GM23338 (cell line): Measurements from ENCODE around the gene AK9. TPM values are rescaled to one million over a fixed set of nuclear protein-coding genes. Genes with fewer than 3 reads are reported as not detected.

Experiments used
- ATAC-seq: fragments of 200-7000 bp; cut with Tn5 transposase; 3 replicates; pipeline ENCODE4 v1.9.1; 2020
- DNase-seq: peaks from one replicate; pipeline ENCODE4 v3.0.0-alpha.2; 2015; ENCODE audit warnings: low spot score
- H2AFZ ChIP-seq: fragments of 200-600 bp; sonication (generic); 2 replicates; pipeline ENCODE4 v1.8.0; 2016; ENCODE audit warnings: antibody characterized with exemption, mild to moderate bottlenecking, moderate library complexity
- H3F3A ChIP-seq: fragments of 200-600 bp; sonication (generic); replicated peaks from 2 replicates; pipeline ENCODE4 v1.8.0; 2017; ENCODE audit warnings: antibody characterized with exemption, mixed run types, low read depth
- H3K27ac ChIP-seq: fragments of 200-600 bp; sonication (generic); 2 replicates; pipeline ENCODE4 v1.6.1; 2016; ENCODE audit warnings: low read depth
- H3K27me3 ChIP-seq: fragments of 200-600 bp; sonication (generic); 2 replicates; pipeline ENCODE4 v1.8.0; 2016; ENCODE audit warnings: mild to moderate bottlenecking, mixed run types, moderate library complexity; ENCODE audit not compliant: insufficient read depth
- H3K36me3 ChIP-seq: fragments of 200-600 bp; sonication (generic); 2 replicates; pipeline ENCODE4 v1.8.0; 2016; ENCODE audit warnings: mild to moderate bottlenecking; ENCODE audit not compliant: insufficient read depth
- H3K4me1 ChIP-seq: fragments of 200-600 bp; sonication (generic); 2 replicates; pipeline ENCODE4 v1.8.0; 2016; ENCODE audit warnings: mild to moderate bottlenecking, moderate library complexity; ENCODE audit not compliant: insufficient read depth
- H3K4me2 ChIP-seq: fragments of 200-600 bp; sonication (generic); 2 replicates; pipeline ENCODE4 v1.7.1; 2017; ENCODE audit warnings: mixed run types
- H3K4me3 ChIP-seq: fragments of 200-600 bp; sonication (generic); 2 replicates; pipeline ENCODE4 v1.6.1; 2016; ENCODE audit warnings: mixed run types
- H3K79me2 ChIP-seq: fragments of 200-600 bp; sonication (generic); replicated peaks from 2 replicates; pipeline ENCODE4 v1.8.0; 2017; ENCODE audit warnings: mild to moderate bottlenecking; ENCODE audit not compliant: insufficient read depth
- H3K9me2 ChIP-seq: fragments of 200-600 bp; sonication (generic); 2 replicates; pipeline ENCODE4 v1.8.0; 2017; ENCODE audit not compliant: insufficient read depth
- H4K20me1 ChIP-seq: fragments of 200-600 bp; sonication (generic); replicated peaks from 2 replicates; pipeline ENCODE4 v1.8.0; 2017; ENCODE audit warnings: mild to moderate bottlenecking; ENCODE audit not compliant: insufficient read depth
- H3K27ac Mint-ChIP-seq: 2 replicates; pipeline ENCODE4 v1.8.0; 2020; ENCODE audit warnings: inconsistent platforms, mild to moderate bottlenecking, moderate library complexity, mixed read lengths
- H3K27me3 Mint-ChIP-seq: 3 replicates; pipeline ENCODE4 v1.8.0; 2022; ENCODE audit warnings: low read depth, mild to moderate bottlenecking, moderate library complexity, mixed read lengths, inconsistent platforms; ENCODE audit not compliant: insufficient read depth, poor library complexity
- H3K36me3 Mint-ChIP-seq: 3 replicates; pipeline ENCODE4 v1.8.0; 2021; ENCODE audit warnings: low read depth, mild to moderate bottlenecking, inconsistent platforms, moderate library complexity, mixed read lengths
- H3K4me1 Mint-ChIP-seq: 3 replicates; pipeline ENCODE4 v1.8.0; 2020; ENCODE audit warnings: mild to moderate bottlenecking, inconsistent platforms, mixed read lengths
- H3K4me3 Mint-ChIP-seq: 3 replicates; pipeline ENCODE4 v1.8.0; 2021; ENCODE audit warnings: moderate library complexity, mild to moderate bottlenecking, inconsistent platforms, mixed read lengths
- H3K9me3 Mint-ChIP-seq: 3 replicates; pipeline ENCODE4 v1.8.0; 2020; ENCODE audit warnings: moderate library complexity, mild to moderate bottlenecking, inconsistent platforms, mixed read lengths
- CREB1 ChIP-seq: fragments of 250-450 bp; sonication (Bioruptor Pico); IDR thresholded peaks from 2 replicates; pipeline ENCODE4 v1.5.0; 2020; ENCODE audit warnings: low read depth, mild to moderate bottlenecking, moderate library complexity
- EZH2 ChIP-seq: fragments of 200-600 bp; sonication (generic); IDR thresholded peaks from one replicate; pipeline ENCODE4 v1.8.0; 2017; ENCODE audit warnings: antibody characterized with exemption, mild to moderate bottlenecking, low read depth; ENCODE audit not compliant: unreplicated experiment
- EZH2phosphoT487 ChIP-seq: fragments of 200-600 bp; sonication (generic); IDR thresholded peaks from one replicate; pipeline ENCODE4 v1.8.1; 2018; ENCODE audit warnings: antibody characterized with exemption; ENCODE audit not compliant: unreplicated experiment
- JUNB ChIP-seq: IDR thresholded peaks from one replicate; pipeline ENCODE4 v1.6.1; 2016; ENCODE audit warnings: antibody characterized with exemption; ENCODE audit not compliant: unreplicated experiment
- NANOG ChIP-seq: IDR thresholded peaks from 2 replicates; pipeline ENCODE4 v1.6.1; 2016; ENCODE audit warnings: antibody characterized with exemption, borderline replicate concordance
- POLR2AphosphoS5 ChIP-seq: IDR thresholded peaks from 2 replicates; pipeline ENCODE4 v1.6.1; 2016; ENCODE audit warnings: antibody characterized with exemption, low read depth
- STAT1 ChIP-seq: IDR thresholded peaks from one replicate; pipeline ENCODE4 v1.6.1; 2016; ENCODE audit warnings: antibody characterized with exemption; ENCODE audit not compliant: unreplicated experiment
- ZNF114 ChIP-seq: fragments of 250-450 bp; sonication (Bioruptor Pico); IDR thresholded peaks from 2 replicates; pipeline ENCODE4 v1.5.0; 2020; ENCODE audit warnings: mild to moderate bottlenecking, moderate library complexity
- ZNF331 ChIP-seq: fragments of 250-450 bp; sonication (Bioruptor Pico); IDR thresholded peaks from 2 replicates; pipeline ENCODE4 v1.5.0; 2020; ENCODE audit warnings: low read depth, mild to moderate bottlenecking, moderate library complexity
- polyA plus RNA-seq: library from polyadenylated mRNA; unstranded; fragments of >200 nt; fragmentation: Nextera tagmentation; extraction: Ambion mirVana; gene quantifications from 2 replicates; pipeline ENCODE4 v1.2.1, GENCODE V29; 2016
- total RNA-seq: library from RNA; depleted of rRNA; stranded (reverse); fragments of >200 nt; shearing (Covaris generic); gene quantifications from 2 replicates; pipeline ENCODE4 v1.2.3, GENCODE V29; 2014
- TF ChIP-seq, protein P1 (sequence below): IDR thresholded peaks from 2 replicates; pipeline ENCODE4 v1.6.1; 2016; ENCODE audit warnings: antibody characterized with exemption
- TF ChIP-seq, protein P2 (sequence below): fragments of 250-450 bp; sonication (Bioruptor Pico); IDR thresholded peaks from 2 replicates; pipeline ENCODE4 v1.5.0; 2020; ENCODE audit warnings: mild to moderate bottlenecking, moderate library complexity
- TF ChIP-seq, protein P3 (sequence below): IDR thresholded peaks from one replicate; pipeline ENCODE4 v1.6.1; 2018; ENCODE audit warnings: antibody characterized with exemption; ENCODE audit not compliant: unreplicated experiment
- TF ChIP-seq, protein P4 (sequence below), 2 experiments: fragments of 200-600 bp in 1 of 2; sonication (generic) in 1 of 2; conservative IDR thresholded peaks; 2 replicates each; pipeline versions ENCODE4 v1.5.1 to v1.6.1; 2016 to 2017; ENCODE audit warnings: antibody characterized with exemption in 2 of 2, low read depth in 2 of 2, mild to moderate bottlenecking in 2 of 2, moderate library complexity in 1 of 2

AK9 gene
- total and polyA plus RNA-seq, 2 experiments from 2014 or later: 2.0 to 6.4 TPM

DNA sequence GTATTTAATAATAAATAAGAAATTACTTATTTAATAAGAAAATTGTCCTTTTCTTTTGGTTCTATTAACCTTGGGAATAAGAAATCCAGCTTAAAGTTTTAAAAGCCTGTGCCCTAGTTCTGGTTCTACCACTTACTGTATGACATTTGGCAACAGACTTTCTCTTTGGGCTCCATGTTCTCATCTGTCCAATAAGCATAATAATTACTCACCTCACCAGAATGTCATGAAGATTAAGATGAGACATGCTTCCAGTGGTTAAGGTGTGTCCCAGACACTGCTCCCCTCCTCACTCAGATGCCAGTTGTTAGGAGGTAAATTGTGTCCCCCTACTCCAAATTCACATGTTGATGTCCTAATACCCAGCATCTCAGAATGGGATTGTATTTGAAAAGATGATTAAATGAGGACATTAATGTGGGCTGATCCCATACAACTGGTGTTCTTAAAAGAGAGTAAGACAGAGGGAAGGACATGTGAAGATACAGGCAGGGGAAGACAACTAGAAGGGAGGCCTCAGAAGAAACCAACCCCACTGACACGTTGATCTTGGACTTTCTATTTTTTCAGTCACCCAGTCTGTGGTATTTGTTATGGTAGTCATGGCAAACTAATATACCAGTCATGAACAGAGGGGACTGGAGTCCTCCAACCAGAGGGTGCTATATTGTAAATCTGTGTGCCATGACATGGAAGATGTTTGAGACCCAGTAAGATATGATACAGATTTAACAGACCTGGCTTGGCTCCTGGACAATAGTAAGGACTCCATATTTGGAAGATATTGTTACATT, 229.1 kb downstream of the AK9 start:
- Histone ChIP-seq H3F3A (peaks cover 3% of the 10 kb centered on the region; the same call in 1 of the 2 replicates), H3K27me3 (no peaks in the 10 kb centered on the region), H3K36me3 (peaks cover 47% of the 10 kb centered on the region), H3K9me2 (no peaks in the 10 kb centered on the region), H3K27ac (no peak overlapping the region), H3K4me3 (no peak overlapping the region), H3K79me2 (peaks cover 6% of the 10 kb centered on the region; the same call in 1 of the 2 replicates), H3K4me2 (no peak overlapping the region), H4K20me1 (peaks cover 20% of the 10 kb centered on the region), H2AFZ (no peak overlapping the region), H3K4me1 (peaks cover 14% of the 10 kb centered on the region)
- peaks cover 9% of the 10 kb centered on the region for H3K27me3 Mint-ChIP-seq
- no peak for TF ChIP-seq CREB1 (CRISPR knock-in tag)
- TF ChIP-seq POLR2AphosphoS5: no peak
- TF ChIP-seq, protein P1, sequence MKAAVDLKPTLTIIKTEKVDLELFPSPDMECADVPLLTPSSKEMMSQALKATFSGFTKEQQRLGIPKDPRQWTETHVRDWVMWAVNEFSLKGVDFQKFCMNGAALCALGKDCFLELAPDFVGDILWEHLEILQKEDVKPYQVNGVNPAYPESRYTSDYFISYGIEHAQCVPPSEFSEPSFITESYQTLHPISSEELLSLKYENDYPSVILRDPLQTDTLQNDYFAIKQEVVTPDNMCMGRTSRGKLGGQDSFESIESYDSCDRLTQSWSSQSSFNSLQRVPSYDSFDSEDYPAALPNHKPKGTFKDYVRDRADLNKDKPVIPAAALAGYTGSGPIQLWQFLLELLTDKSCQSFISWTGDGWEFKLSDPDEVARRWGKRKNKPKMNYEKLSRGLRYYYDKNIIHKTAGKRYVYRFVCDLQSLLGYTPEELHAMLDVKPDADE: no peak
- TF ChIP-seq JUNB: no peak
- no peak for TF ChIP-seq EZH2phosphoT487
- TF ChIP-seq, protein P2, sequence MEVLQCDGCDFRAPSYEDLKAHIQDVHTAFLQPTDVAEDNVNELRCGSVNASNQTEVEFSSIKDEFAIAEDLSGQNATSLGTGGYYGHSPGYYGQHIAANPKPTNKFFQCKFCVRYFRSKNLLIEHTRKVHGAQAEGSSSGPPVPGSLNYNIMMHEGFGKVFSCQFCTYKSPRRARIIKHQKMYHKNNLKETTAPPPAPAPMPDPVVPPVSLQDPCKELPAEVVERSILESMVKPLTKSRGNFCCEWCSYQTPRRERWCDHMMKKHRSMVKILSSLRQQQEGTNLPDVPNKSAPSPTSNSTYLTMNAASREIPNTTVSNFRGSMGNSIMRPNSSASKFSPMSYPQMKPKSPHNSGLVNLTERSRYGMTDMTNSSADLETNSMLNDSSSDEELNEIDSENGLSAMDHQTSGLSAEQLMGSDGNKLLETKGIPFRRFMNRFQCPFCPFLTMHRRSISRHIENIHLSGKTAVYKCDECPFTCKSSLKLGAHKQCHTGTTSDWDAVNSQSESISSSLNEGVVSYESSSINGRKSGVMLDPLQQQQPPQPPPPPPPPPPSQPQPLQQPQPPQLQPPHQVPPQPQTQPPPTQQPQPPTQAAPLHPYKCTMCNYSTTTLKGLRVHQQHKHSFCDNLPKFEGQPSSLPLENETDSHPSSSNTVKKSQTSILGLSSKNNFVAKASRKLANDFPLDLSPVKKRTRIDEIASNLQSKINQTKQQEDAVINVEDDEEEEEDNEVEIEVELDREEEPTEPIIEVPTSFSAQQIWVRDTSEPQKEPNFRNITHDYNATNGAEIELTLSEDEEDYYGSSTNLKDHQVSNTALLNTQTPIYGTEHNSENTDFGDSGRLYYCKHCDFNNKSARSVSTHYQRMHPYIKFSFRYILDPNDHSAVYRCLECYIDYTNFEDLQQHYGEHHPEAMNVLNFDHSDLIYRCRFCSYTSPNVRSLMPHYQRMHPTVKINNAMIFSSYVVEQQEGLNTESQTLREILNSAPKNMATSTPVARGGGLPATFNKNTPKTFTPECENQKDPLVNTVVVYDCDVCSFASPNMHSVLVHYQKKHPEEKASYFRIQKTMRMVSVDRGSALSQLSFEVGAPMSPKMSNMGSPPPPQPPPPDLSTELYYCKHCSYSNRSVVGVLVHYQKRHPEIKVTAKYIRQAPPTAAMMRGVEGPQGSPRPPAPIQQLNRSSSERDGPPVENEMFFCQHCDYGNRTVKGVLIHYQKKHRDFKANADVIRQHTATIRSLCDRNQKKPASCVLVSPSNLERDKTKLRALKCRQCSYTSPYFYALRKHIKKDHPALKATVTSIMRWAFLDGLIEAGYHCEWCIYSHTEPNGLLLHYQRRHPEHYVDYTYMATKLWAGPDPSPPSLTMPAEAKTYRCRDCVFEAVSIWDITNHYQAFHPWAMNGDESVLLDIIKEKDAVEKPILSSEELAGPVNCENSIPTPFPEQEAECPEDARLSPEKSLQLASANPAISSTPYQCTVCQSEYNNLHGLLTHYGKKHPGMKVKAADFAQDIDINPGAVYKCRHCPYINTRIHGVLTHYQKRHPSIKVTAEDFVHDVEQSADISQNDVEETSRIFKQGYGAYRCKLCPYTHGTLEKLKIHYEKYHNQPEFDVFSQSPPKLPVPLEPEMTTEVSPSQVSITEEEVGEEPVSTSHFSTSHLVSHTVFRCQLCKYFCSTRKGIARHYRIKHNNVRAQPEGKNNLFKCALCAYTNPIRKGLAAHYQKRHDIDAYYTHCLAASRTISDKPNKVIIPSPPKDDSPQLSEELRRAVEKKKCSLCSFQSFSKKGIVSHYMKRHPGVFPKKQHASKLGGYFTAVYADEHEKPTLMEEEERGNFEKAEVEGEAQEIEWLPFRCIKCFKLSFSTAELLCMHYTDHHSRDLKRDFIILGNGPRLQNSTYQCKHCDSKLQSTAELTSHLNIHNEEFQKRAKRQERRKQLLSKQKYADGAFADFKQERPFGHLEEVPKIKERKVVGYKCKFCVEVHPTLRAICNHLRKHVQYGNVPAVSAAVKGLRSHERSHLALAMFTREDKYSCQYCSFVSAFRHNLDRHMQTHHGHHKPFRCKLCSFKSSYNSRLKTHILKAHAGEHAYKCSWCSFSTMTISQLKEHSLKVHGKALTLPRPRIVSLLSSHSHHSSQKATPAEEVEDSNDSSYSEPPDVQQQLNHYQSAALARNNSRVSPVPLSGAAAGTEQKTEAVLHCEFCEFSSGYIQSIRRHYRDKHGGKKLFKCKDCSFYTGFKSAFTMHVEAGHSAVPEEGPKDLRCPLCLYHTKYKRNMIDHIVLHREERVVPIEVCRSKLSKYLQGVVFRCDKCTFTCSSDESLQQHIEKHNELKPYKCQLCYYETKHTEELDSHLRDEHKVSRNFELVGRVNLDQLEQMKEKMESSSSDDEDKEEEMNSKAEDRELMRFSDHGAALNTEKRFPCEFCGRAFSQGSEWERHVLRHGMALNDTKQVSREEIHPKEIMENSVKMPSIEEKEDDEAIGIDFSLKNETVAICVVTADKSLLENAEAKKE (CRISPR knock-in tag): no peak
- TF ChIP-seq, protein P3, sequence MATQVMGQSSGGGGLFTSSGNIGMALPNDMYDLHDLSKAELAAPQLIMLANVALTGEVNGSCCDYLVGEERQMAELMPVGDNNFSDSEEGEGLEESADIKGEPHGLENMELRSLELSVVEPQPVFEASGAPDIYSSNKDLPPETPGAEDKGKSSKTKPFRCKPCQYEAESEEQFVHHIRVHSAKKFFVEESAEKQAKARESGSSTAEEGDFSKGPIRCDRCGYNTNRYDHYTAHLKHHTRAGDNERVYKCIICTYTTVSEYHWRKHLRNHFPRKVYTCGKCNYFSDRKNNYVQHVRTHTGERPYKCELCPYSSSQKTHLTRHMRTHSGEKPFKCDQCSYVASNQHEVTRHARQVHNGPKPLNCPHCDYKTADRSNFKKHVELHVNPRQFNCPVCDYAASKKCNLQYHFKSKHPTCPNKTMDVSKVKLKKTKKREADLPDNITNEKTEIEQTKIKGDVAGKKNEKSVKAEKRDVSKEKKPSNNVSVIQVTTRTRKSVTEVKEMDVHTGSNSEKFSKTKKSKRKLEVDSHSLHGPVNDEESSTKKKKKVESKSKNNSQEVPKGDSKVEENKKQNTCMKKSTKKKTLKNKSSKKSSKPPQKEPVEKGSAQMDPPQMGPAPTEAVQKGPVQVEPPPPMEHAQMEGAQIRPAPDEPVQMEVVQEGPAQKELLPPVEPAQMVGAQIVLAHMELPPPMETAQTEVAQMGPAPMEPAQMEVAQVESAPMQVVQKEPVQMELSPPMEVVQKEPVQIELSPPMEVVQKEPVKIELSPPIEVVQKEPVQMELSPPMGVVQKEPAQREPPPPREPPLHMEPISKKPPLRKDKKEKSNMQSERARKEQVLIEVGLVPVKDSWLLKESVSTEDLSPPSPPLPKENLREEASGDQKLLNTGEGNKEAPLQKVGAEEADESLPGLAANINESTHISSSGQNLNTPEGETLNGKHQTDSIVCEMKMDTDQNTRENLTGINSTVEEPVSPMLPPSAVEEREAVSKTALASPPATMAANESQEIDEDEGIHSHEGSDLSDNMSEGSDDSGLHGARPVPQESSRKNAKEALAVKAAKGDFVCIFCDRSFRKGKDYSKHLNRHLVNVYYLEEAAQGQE: no peak
- TF ChIP-seq ZNF331 (CRISPR knock-in tag): no peak
- TF ChIP-seq ZNF114 (CRISPR knock-in tag): no peak
- no peak for TF ChIP-seq EZH2
- TF ChIP-seq, protein P4, sequence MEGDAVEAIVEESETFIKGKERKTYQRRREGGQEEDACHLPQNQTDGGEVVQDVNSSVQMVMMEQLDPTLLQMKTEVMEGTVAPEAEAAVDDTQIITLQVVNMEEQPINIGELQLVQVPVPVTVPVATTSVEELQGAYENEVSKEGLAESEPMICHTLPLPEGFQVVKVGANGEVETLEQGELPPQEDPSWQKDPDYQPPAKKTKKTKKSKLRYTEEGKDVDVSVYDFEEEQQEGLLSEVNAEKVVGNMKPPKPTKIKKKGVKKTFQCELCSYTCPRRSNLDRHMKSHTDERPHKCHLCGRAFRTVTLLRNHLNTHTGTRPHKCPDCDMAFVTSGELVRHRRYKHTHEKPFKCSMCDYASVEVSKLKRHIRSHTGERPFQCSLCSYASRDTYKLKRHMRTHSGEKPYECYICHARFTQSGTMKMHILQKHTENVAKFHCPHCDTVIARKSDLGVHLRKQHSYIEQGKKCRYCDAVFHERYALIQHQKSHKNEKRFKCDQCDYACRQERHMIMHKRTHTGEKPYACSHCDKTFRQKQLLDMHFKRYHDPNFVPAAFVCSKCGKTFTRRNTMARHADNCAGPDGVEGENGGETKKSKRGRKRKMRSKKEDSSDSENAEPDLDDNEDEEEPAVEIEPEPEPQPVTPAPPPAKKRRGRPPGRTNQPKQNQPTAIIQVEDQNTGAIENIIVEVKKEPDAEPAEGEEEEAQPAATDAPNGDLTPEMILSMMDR (conservative IDR thresholded peaks at IDR 0.05; ENCODE audit: low read depth in 2 of 2): no peak
- no peak for TF ChIP-seq NANOG
- no peak for TF ChIP-seq STAT1
- H3K4me1 Mint-ChIP-seq: peaks cover 21% of the 10 kb centered on the region
- H3K9me3 Mint-ChIP-seq: no peaks in the 10 kb centered on the region; the same call in 2 of the 3 replicates
- ATAC-seq: no peak
- H3K4me3 Mint-ChIP-seq: no peak overlapping the region
- peaks cover 61% of the 10 kb centered on the region for H3K36me3 Mint-ChIP-seq
- no peak overlapping the region for H3K27ac Mint-ChIP-seq
- no peak for DNase-seq
